C4-2B (cell line): ENCODE data around the gene RPN2.

ENCODE experiments used
- ZFX ChIP-seq: fragments of 450-650 bp; IDR thresholded peaks from 2 replicates; pipeline ENCODE4 v1.6.1; 2017
- TF ChIP-seq, protein P1 (sequence below): fragments of 450-650 bp; conservative IDR thresholded peaks from 2 replicates; pipeline ENCODE4 v1.5.1; 2017; ENCODE audit warnings: mild to moderate bottlenecking

DNA sequence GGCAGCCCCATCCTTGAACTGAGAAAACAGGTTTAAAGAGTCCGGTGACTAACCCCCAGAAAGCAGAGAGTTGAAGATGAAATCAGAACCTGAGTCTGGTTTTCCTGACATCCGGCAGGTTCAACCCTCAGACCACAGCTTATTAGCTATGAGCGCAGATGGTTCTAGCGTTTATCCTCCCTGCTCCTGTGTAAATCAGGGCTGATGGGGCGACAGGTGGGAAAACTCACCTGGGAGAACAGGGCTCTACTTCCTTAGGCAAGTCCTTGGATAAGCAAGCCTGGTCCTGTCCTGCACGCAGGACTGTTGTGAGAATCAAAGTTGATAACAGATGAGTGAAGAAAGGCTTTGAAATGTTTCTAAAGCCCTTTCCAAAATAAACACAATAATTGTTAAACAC, 51.1 kb downstream of the RPN2 start:
- TF ChIP-seq, protein P1, sequence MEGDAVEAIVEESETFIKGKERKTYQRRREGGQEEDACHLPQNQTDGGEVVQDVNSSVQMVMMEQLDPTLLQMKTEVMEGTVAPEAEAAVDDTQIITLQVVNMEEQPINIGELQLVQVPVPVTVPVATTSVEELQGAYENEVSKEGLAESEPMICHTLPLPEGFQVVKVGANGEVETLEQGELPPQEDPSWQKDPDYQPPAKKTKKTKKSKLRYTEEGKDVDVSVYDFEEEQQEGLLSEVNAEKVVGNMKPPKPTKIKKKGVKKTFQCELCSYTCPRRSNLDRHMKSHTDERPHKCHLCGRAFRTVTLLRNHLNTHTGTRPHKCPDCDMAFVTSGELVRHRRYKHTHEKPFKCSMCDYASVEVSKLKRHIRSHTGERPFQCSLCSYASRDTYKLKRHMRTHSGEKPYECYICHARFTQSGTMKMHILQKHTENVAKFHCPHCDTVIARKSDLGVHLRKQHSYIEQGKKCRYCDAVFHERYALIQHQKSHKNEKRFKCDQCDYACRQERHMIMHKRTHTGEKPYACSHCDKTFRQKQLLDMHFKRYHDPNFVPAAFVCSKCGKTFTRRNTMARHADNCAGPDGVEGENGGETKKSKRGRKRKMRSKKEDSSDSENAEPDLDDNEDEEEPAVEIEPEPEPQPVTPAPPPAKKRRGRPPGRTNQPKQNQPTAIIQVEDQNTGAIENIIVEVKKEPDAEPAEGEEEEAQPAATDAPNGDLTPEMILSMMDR, result no peak
- no peak for TF ChIP-seq ZFX
